ENCODE measurements around the gene SORCS1.

The SORCS1 gene

DNA sequence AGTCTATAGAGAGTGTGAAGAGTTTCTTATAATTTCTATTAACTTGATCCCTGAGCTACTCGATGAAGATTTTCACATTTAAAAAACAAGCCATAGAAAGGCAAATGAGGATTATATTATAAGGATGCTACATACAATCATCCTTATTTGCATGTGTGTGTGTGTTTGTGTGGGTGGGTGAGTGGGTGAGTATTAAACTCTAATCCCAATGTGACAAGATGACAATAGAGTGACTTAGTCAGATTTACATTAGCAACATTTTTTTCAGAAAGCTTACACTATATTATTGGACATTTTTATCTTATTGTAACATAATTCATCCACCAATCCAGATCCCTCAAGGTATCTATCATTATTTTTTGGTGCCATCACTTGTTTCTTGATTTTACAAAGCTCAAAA is 331.7 kb downstream of the SORCS1 start:
- no peaks in the 10 kb centered on the region for H4K20me1 ChIP-seq (ENCODE audit: low read depth, low read length)
- no peak for TF ChIP-seq EZH2phosphoT487 (conservative IDR thresholded peaks at IDR 0.05; ENCODE audit: low read length)
- TF ChIP-seq, protein P1, sequence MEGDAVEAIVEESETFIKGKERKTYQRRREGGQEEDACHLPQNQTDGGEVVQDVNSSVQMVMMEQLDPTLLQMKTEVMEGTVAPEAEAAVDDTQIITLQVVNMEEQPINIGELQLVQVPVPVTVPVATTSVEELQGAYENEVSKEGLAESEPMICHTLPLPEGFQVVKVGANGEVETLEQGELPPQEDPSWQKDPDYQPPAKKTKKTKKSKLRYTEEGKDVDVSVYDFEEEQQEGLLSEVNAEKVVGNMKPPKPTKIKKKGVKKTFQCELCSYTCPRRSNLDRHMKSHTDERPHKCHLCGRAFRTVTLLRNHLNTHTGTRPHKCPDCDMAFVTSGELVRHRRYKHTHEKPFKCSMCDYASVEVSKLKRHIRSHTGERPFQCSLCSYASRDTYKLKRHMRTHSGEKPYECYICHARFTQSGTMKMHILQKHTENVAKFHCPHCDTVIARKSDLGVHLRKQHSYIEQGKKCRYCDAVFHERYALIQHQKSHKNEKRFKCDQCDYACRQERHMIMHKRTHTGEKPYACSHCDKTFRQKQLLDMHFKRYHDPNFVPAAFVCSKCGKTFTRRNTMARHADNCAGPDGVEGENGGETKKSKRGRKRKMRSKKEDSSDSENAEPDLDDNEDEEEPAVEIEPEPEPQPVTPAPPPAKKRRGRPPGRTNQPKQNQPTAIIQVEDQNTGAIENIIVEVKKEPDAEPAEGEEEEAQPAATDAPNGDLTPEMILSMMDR (IDR thresholded peaks at IDR 0.05; ENCODE audit: insufficient read depth, low read length, poor library complexity, severe bottlenecking): no peak

DNA sequence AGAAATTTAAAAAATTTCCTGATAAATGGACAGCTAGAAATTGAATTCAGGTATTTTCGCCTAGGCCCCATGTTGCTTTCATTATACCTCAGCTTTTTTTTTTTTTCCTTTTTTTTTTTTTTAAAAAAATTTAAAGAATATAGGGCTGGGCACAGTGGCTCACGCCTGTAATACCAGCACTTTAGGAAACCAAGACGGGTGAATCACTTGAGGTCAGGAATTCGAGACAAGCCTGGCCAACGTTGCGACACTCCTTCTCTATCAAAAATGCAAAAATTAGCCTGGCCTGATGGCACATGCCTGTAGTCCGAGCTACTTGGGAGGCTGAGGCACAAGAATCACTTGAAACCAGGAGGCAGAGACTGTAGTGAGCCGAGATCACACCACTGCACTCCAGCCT is 334.0 kb downstream of the SORCS1 start:
- no peak overlapping the region for H3K4me3 ChIP-seq (ENCODE audit: insufficient read depth, low read length, poor library complexity, severe bottlenecking)
- H3K9me3 ChIP-seq (ENCODE audit: insufficient read depth, low read length): no peaks in the 10 kb centered on the region
- H3K79me2 ChIP-seq (ENCODE audit: insufficient read depth, low read length): no peaks in the 10 kb centered on the region
- no peak overlapping the region for H3K27ac ChIP-seq (ENCODE audit: low read depth, low read length)
- H2AFZ ChIP-seq (ENCODE audit: low read depth, low read length, severe bottlenecking): no peak overlapping the region
- no peaks in the 10 kb centered on the region for H3F3A ChIP-seq (ENCODE audit: insufficient read depth)
- H3K9me2 ChIP-seq (replicated peaks; ENCODE audit: insufficient read depth, low read length): no peaks in the 10 kb centered on the region
- no peak overlapping the region for H3K4me2 ChIP-seq (ENCODE audit: low read depth, low read length, poor library complexity, severe bottlenecking)
- no peaks in the 10 kb centered on the region for H4K20me1 ChIP-seq (ENCODE audit: low read depth, low read length)
- TF ChIP-seq, protein P1 (IDR thresholded peaks at IDR 0.05; ENCODE audit: insufficient read depth, low read length, poor library complexity, severe bottlenecking): no peak
- TF ChIP-seq EZH2phosphoT487 (conservative IDR thresholded peaks at IDR 0.05; ENCODE audit: low read length): no peak
- H3K27me3 ChIP-seq (ENCODE audit: low read length): no peaks in the 10 kb centered on the region
- H3K36me3 ChIP-seq (ENCODE audit: low read length): no peaks in the 10 kb centered on the region
- no peak overlapping the region for H3K9ac ChIP-seq (ENCODE audit: low read length)

More for the DNA sequence above, 331.7 kb downstream of the SORCS1 start:
- H3K27me3 ChIP-seq (ENCODE audit: low read length): no peaks in the 10 kb centered on the region
- no peaks in the 10 kb centered on the region for H3K79me2 ChIP-seq (ENCODE audit: insufficient read depth, low read length)
- no peaks in the 10 kb centered on the region for H3F3A ChIP-seq (ENCODE audit: insufficient read depth)
- H3K9ac ChIP-seq (ENCODE audit: low read length): no peak overlapping the region
- H3K4me3 ChIP-seq (ENCODE audit: insufficient read depth, low read length, poor library complexity, severe bottlenecking): no peak overlapping the region
- H3K4me2 ChIP-seq (ENCODE audit: low read depth, low read length, poor library complexity, severe bottlenecking): no peak overlapping the region
- no peak overlapping the region for H2AFZ ChIP-seq (ENCODE audit: low read depth, low read length, severe bottlenecking)
- H3K36me3 ChIP-seq (ENCODE audit: low read length): no peaks in the 10 kb centered on the region
- no peak overlapping the region for H3K27ac ChIP-seq (ENCODE audit: low read depth, low read length)
- no peaks in the 10 kb centered on the region for H3K9me2 ChIP-seq (replicated peaks; ENCODE audit: insufficient read depth, low read length)
- no peaks in the 10 kb centered on the region for H3K9me3 ChIP-seq (ENCODE audit: insufficient read depth, low read length)

DNA sequence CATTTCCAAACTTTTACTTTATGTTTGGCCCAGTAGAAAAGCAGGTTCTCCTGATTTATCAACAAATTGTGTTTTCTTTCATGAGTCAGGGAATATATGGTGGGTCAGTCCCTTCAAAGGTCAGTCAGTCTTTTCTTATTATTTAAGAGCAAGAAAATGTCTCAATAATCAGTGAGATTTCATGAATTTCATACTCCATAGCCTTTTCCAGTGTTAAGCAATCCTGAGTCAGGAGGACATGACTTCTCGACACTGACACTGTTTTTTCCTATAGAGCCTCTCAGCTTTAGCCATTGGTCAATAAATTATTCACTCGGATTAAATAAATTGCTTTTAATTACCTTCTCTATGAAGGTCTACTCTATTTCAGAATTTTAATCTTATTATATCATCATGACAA is 334.5 kb downstream of the SORCS1 start:
- no peak overlapping the region for H3K9ac ChIP-seq (ENCODE audit: low read length)
- H3K36me3 ChIP-seq (ENCODE audit: low read length): no peaks in the 10 kb centered on the region
- no peaks in the 10 kb centered on the region for H3K27me3 ChIP-seq (ENCODE audit: low read length)
- no peak overlapping the region for H3K4me3 ChIP-seq (ENCODE audit: insufficient read depth, low read length, poor library complexity, severe bottlenecking)
- no peaks in the 10 kb centered on the region for H3K9me2 ChIP-seq (replicated peaks; ENCODE audit: insufficient read depth, low read length)
- no peak overlapping the region for H2AFZ ChIP-seq (ENCODE audit: low read depth, low read length, severe bottlenecking)
- H3K79me2 ChIP-seq (ENCODE audit: insufficient read depth, low read length): no peaks in the 10 kb centered on the region
- no peaks in the 10 kb centered on the region for H3F3A ChIP-seq (ENCODE audit: insufficient read depth)
- H3K9me3 ChIP-seq (ENCODE audit: insufficient read depth, low read length): no peaks in the 10 kb centered on the region
- TF ChIP-seq, protein P1 (IDR thresholded peaks at IDR 0.05; ENCODE audit: insufficient read depth, low read length, poor library complexity, severe bottlenecking): no peak
- no peak for TF ChIP-seq EZH2phosphoT487 (conservative IDR thresholded peaks at IDR 0.05; ENCODE audit: low read length)
- H4K20me1 ChIP-seq (ENCODE audit: low read depth, low read length): no peaks in the 10 kb centered on the region
- H3K4me2 ChIP-seq (ENCODE audit: low read depth, low read length, poor library complexity, severe bottlenecking): no peak overlapping the region
- no peak overlapping the region for H3K27ac ChIP-seq (ENCODE audit: low read depth, low read length)
